Panc1 (cell line): ENCODE measurements around the gene KLHL12. TPM values are rescaled to one million over a fixed set of nuclear protein-coding genes. Genes with fewer than 3 reads are reported as not detected.

Experiments
- ATAC-seq: fragments of 200-7000 bp; cut with Tn5 transposase; 2 replicates; pipeline ENCODE4 v1.9.1; 2020; ENCODE audit warnings: mild to moderate bottlenecking, moderate library complexity
- BruUV-seq: library from RNA; stranded (reverse); fragments of 400-500 nt; replicated peaks from 2 replicates; lab custom pipeline; 2021; lab: Mats Ljungman, UMichigan
- CTCF ChIA-PET: fragments of 300-600 bp; sonication (Branson Sonifier 250); formaldehyde crosslinking; loops from one replicate; lab custom pipeline; 2022; ENCODE audit warnings: antibody characterized with exemption; lab: Charles Lee
- POLR2A ChIA-PET: fragments of 300-600 bp; sonication (Branson Sonifier 250); formaldehyde crosslinking; loops from one replicate; lab custom pipeline; 2022; ENCODE audit warnings: antibody characterized with exemption; lab: Charles Lee
- DNase-seq: peaks from one replicate; pipeline ENCODE4 v3.0.0-alpha.2; 2010; ENCODE audit warnings: low read depth, low spot score
- H3K27ac ChIP-seq: 2 replicates; pipeline ENCODE4 v1.5.1; 2011; ENCODE audit warnings: mild to moderate bottlenecking, low read length, inconsistent platforms
- H3K27me3 ChIP-seq: fragments of 200-500 bp; sonication (Bioruptor generic); 2 replicates; pipeline ENCODE4 v1.6.0; 2014; ENCODE audit warnings: low read length, inconsistent platforms; ENCODE audit not compliant: control insufficient read depth, insufficient read depth
- H3K36me3 ChIP-seq: fragments of 200-500 bp; sonication (Bioruptor generic); 2 replicates; pipeline ENCODE4 v1.5.1; 2014; ENCODE audit warnings: inconsistent platforms, mild to moderate bottlenecking, low read length, moderate library complexity; ENCODE audit not compliant: control insufficient read depth, insufficient read depth
- H3K4me1 ChIP-seq: 2 replicates; pipeline ENCODE4 v1.5.1; 2011; ENCODE audit warnings: inconsistent platforms, mild to moderate bottlenecking, low read length, moderate library complexity; ENCODE audit not compliant: control insufficient read depth, insufficient read depth
- H3K4me3 ChIP-seq, 2 experiments: 2 replicates each; pipeline ENCODE4 v1.5.1; 2011 to 2012; ENCODE audit warnings: low read depth in 2 of 2, low read length in 2 of 2, mild to moderate bottlenecking in 2 of 2, inconsistent platforms in 1 of 2, moderate library complexity in 1 of 2
- H3K9me3 ChIP-seq: fragments of 200-500 bp; sonication (Bioruptor generic); 2 replicates; pipeline ENCODE4 v1.5.1; 2014; ENCODE audit warnings: low read depth, mild to moderate bottlenecking, inconsistent platforms, low read length, moderate library complexity; ENCODE audit not compliant: control insufficient read depth, insufficient read depth
- CTCF ChIP-seq: fragments of 450-650 bp; IDR thresholded peaks from 2 replicates; pipeline ENCODE4 v1.5.1; 2017; ENCODE audit warnings: mild to moderate bottlenecking
- POLR2AphosphoS5 ChIP-seq: IDR thresholded peaks from 2 replicates; pipeline ENCODE4 v1.6.1; 2012; ENCODE audit warnings: mild to moderate bottlenecking, low read depth, low read length, moderate library complexity
- REST ChIP-seq, 2 experiments: IDR thresholded peaks; 2 replicates each; pipeline ENCODE4 v1.6.1; 2011 to 2012; ENCODE audit warnings: low read depth in 2 of 2, control low read depth in 1 of 2, low read length in 1 of 2, mild to moderate bottlenecking in 1 of 2, moderate library complexity in 1 of 2; ENCODE audit not compliant: insufficient read depth in 1 of 2
- SIN3A ChIP-seq: IDR thresholded peaks from 2 replicates; pipeline ENCODE4 v1.6.1; 2012; ENCODE audit warnings: low read depth, mild to moderate bottlenecking, low read length, moderate library complexity, borderline replicate concordance; ENCODE audit not compliant: insufficient read depth
- TCF7L2 ChIP-seq: IDR thresholded peaks from 2 replicates; pipeline ENCODE4 v1.6.1; 2011; ENCODE audit warnings: mild to moderate bottlenecking, low read depth, low read length, inconsistent platforms
- in situ Hi-C: cut with HindIII; loops from 2 replicates; pipeline ENCODE4 v1.10.0; 2016; ENCODE audit warnings: low sequenced_read_pairs, low pct_unique_long_range_greater_than_20kb
- intact Hi-C: fragments of 100-400 bp; cut with micrococcal nuclease; formaldehyde crosslinking; loops from one replicate; pipeline ENCODE4 v1.10.0; 2022; ENCODE audit not compliant: unreplicated experiment
- total RNA-seq: library from RNA; stranded (reverse); gene quantifications from one replicate; pipeline ENCODE4 v1.2.1, GENCODE V29; 2021; ENCODE audit not compliant: unreplicated experiment

The KLHL12 gene
- total RNA-seq, 1 experiment from 2014 or later = 37.8 TPM

GRCh38 chr1:202901555-202901954 is 25.5 kb downstream of the KLHL12 start:
- H3K4me3 ChIP-seq = no peak overlapping the region
- TF ChIP-seq REST (IDR thresholded peaks at IDR 0.05; ENCODE audit: insufficient read depth in 1 of 2, low read depth in 2 of 2, low read length in 1 of 2) (no peak), CTCF (no peak), POLR2AphosphoS5 (no peak), SIN3A (no peak), TCF7L2 (no peak)
- no peak overlapping the region for H3K27ac ChIP-seq
- H3K36me3 ChIP-seq = 0 out of 2 replicates have a peak, but pooled peaks cover 2% of the 10 kb centered on the region
- in situ Hi-C loops = no loop called here
- intact Hi-C loops = no loop called here
- ChIA-PET CTCF (interaction anchor here (0.6 kb wide), 1 partner anchor 27 kb away, joined by 9 read pairs; no protein-coding TSS in a partner anchor), POLR2A (no interaction called here)
- no peaks in the 10 kb centered on the region for H3K4me1 ChIP-seq
- BruUV-seq = no TSS peak
- no peak for ATAC-seq
- DNase-seq = no peak
- H3K9me3 ChIP-seq = no peaks in the 10 kb centered on the region
- H3K27me3 ChIP-seq = no peaks in the 10 kb centered on the region

GRCh38 chr1:202892501-202892900 is 34.5 kb downstream of the KLHL12 start:
- H3K9me3 ChIP-seq = no peaks in the 10 kb centered on the region
- intact Hi-C loops (no loop called here), in situ Hi-C loops (no loop called here)
- no peak overlapping the region for H3K4me3 ChIP-seq
- no peaks in the 10 kb centered on the region for H3K27me3 ChIP-seq
- ATAC-seq (no peak), DNase-seq (no peak)
- BruUV-seq = no TSS peak
- H3K4me1 ChIP-seq = peaks cover 9% of the 10 kb centered on the region; the same call in 1 of the 2 replicates
- peaks cover 7% of the 10 kb centered on the region for H3K36me3 ChIP-seq
- no peak overlapping the region for H3K27ac ChIP-seq
- ChIA-PET POLR2A (no interaction called here), CTCF (no interaction called here)
- TF ChIP-seq SIN3A = no peak
- no peak for TF ChIP-seq TCF7L2
- no peak for TF ChIP-seq CTCF
- no peak for TF ChIP-seq POLR2AphosphoS5
- no peak for TF ChIP-seq REST (IDR thresholded peaks at IDR 0.05; ENCODE audit: insufficient read depth in 1 of 2, low read depth in 2 of 2, low read length in 1 of 2)
